Neutrophil (primary cell): ENCODE measurements around the gene ECM2.

Source experiments
- H3K27ac ChIP-seq: fragments of 200-600 bp; sonication (generic); 2 replicates; pipeline ENCODE4 v1.5.1; 2016; ENCODE audit warnings: mild to moderate bottlenecking, moderate library complexity
- H3K27me3 ChIP-seq: fragments of 200-600 bp; sonication (generic); 2 replicates; pipeline ENCODE4 v1.6.0; 2016; ENCODE audit warnings: mild to moderate bottlenecking
- H3K36me3 ChIP-seq: fragments of 200-600 bp; sonication (generic); 2 replicates; pipeline ENCODE4 v1.5.1; 2017
- H3K4me1 ChIP-seq, 2 experiments: fragments of 200-600 bp in 1 of 2; sonication (generic) in 1 of 2; 1 replicate in 1 of 2; 2 replicates in 1 of 2; pipeline versions ENCODE4 v1.5.1 to v1.6.1; 2013 to 2016; ENCODE audit warnings: low read depth in 1 of 2, low read length in 1 of 2, mild to moderate bottlenecking in 1 of 2, moderate library complexity in 1 of 2; ENCODE audit not compliant: control insufficient read depth in 1 of 2, insufficient read depth in 1 of 2
- H3K4me3 ChIP-seq, 2 experiments: fragments of 200-600 bp in 1 of 2; sonication (generic) in 1 of 2; 1 replicate in 1 of 2; 2 replicates in 1 of 2; pipeline ENCODE4 v1.5.1; 2013 to 2016; ENCODE audit warnings: low read depth in 1 of 2, low read length in 1 of 2, mild to moderate bottlenecking in 1 of 2, moderate library complexity in 1 of 2
- H3K9me3 ChIP-seq: fragments of 200-600 bp; sonication (generic); 2 replicates; pipeline ENCODE4 v1.5.1; 2016
- CTCF ChIP-seq: fragments of 200-600 bp; sonication (generic); IDR thresholded peaks from 2 replicates; pipeline ENCODE4 v1.5.1; 2016; ENCODE audit warnings: antibody characterized with exemption

Gene ECM2

DNA sequence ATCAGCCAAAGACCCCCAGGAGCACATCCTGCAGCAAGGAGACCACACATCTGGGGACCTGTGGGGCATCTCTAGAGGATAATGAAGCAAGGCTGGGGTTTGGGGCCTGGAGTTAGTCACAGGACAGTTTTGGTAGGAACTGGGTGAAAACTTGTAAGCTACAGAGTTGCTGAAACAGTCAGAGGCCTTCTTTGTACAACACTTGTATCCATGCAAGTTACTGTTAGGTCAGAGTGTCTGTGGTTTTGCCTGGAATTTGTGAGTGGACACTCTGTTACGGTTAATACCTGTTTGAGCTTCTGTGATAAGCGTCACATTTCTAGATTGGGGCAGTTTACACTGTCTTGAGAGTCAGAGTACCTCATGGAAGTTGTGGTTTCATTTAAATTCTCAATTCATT is 30.9 kb downstream of the ECM2 start:
- Histone ChIP-seq H3K36me3 (no peaks in the 10 kb centered on the region), H3K27me3 (no peaks in the 10 kb centered on the region), H3K4me1 (peaks cover 8 to 9% of the 10 kb centered on the region in 2 experiments), H3K9me3 (no peaks in the 10 kb centered on the region), H3K27ac (no peak overlapping the region), H3K4me3 (no peak overlapping the region)
- TF ChIP-seq CTCF, result no peak

GRCh38 chr9:92503156-92503555 is 32.6 kb downstream of the ECM2 start:
- Histone ChIP-seq H3K36me3 (no peaks in the 10 kb centered on the region), H3K27ac (no peak overlapping the region), H3K4me3 (no peak overlapping the region), H3K9me3 (no peaks in the 10 kb centered on the region), H3K27me3 (no peaks in the 10 kb centered on the region), H3K4me1 (peaks cover 8 to 9% of the 10 kb centered on the region in 2 experiments)
- TF ChIP-seq CTCF, result no peak

- Histone ChIP-seq H3K36me3 (no peaks in the 10 kb centered on the region), H3K4me1 (peaks cover under 1% of the 10 kb centered on the region in 2 experiments), H3K9me3 (no peaks in the 10 kb centered on the region), H3K27ac (no peak overlapping the region), H3K4me3 (no peak overlapping the region), H3K27me3 (no peaks in the 10 kb centered on the region)
- TF ChIP-seq CTCF, result no peak
These were observed 34.0 kb downstream of the ECM2 start for GRCh38 chr9:92501671-92502393.

- Histone ChIP-seq H3K27ac (no peak overlapping the region), H3K36me3 (no peaks in the 10 kb centered on the region), H3K4me1 (no peaks in the 10 kb centered on the region), H3K4me3 (no peak overlapping the region), H3K9me3 (no peaks in the 10 kb centered on the region), H3K27me3 (no peaks in the 10 kb centered on the region)
- TF ChIP-seq CTCF, result no peak
These were observed 35.1 kb downstream of the ECM2 start for GRCh38 chr9:92500725-92501124.

- Histone ChIP-seq H3K4me3 (no peak overlapping the region), H3K27me3 (no peaks in the 10 kb centered on the region), H3K36me3 (no peaks in the 10 kb centered on the region), H3K27ac (no peak overlapping the region), H3K4me1 (no peaks in the 10 kb centered on the region), H3K9me3 (no peaks in the 10 kb centered on the region)
- TF ChIP-seq CTCF, result no peak
These were observed 36.1 kb downstream of the ECM2 start for GRCh38 chr9:92499701-92500100.
